ENCODE measurements around the gene PRR20D. TPM values are rescaled to one million over a fixed set of nuclear protein-coding genes. Genes with fewer than 3 reads are reported as not detected.
"Not testable (repeated sequence)": the region's sequence is repeated elsewhere in the genome, so short reads cannot be mapped to it uniquely, and the experiment has no call there.

The PRR20D gene
- total RNA-seq, 1 donor from 2014 or later = not detected

- intact Hi-C loops (cut with DNase I) = no loop called here
Measured at GRCh38 chr13:57138988-57139387, 21.4 kb upstream of the PRR20D start.

GRCh38 chr13:57139781-57140180 lies 20.7 kb upstream of the PRR20D start:
- DNase-seq (ENCODE audit: low spot score in 2 of 2); H3K36me3 ChIP-seq; H3K4me1 ChIP-seq; intact Hi-C loops (cut with DNase I); H3K27ac ChIP-seq; H3K4me3 ChIP-seq; H3K27me3 ChIP-seq; H3K9me3 ChIP-seq: not testable (repeated sequence)

More at GRCh38 chr13:57138988-57139387, 21.4 kb upstream of the PRR20D start:
- Histone ChIP-seq H3K9me3 (no peaks in the 10 kb centered on the region), H3K27me3 (no peaks in the 10 kb centered on the region), H3K4me1 (no peaks in the 10 kb centered on the region), H3K36me3 (no peaks in the 10 kb centered on the region), H3K4me3 (no peak overlapping the region), H3K27ac (no peak overlapping the region)
- TF ChIP-seq, protein P1, sequence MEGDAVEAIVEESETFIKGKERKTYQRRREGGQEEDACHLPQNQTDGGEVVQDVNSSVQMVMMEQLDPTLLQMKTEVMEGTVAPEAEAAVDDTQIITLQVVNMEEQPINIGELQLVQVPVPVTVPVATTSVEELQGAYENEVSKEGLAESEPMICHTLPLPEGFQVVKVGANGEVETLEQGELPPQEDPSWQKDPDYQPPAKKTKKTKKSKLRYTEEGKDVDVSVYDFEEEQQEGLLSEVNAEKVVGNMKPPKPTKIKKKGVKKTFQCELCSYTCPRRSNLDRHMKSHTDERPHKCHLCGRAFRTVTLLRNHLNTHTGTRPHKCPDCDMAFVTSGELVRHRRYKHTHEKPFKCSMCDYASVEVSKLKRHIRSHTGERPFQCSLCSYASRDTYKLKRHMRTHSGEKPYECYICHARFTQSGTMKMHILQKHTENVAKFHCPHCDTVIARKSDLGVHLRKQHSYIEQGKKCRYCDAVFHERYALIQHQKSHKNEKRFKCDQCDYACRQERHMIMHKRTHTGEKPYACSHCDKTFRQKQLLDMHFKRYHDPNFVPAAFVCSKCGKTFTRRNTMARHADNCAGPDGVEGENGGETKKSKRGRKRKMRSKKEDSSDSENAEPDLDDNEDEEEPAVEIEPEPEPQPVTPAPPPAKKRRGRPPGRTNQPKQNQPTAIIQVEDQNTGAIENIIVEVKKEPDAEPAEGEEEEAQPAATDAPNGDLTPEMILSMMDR (IDR thresholded peaks at IDR 0.05) = no peak
- no peak for DNase-seq (ENCODE audit: low spot score in 2 of 2)

DNA sequence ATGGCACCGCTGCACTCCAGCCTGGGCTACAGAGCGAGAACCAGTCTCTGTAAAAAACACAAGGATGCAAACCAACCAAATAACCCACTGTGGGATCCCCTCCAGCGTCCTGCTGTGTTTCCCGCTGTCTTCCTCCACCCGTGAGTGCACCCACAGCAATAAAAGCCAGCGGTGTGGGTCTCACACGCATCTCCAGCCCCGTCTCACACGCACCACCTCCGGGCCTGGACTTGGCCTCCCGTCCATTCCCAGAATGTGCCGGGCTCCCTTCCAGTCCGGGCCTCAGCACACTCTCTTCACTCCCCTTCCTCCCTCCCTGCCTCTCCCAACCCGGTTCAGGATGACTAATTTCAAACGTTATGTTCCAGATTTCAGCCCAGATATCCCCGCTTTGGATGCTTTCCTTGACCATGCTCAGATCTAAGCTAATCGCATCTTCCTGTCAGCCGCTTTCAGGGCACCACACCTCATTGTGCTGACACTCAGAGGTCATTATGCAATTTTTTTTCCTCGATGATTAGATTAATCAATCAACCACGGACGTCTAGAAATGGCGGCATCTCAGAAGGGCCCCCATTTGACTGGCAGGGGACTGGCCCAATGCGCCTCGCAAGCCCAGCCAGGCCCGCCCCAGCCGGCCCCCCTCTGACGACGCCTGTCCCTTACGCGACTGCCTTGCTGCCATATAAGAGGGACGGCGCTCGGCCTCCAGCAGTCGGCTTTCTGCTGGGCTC lies 20.0 kb upstream of the PRR20D start, which contains the start of gene PRR20A:
Gene PRR20A (plus strand): TSS at position 684 of the 734 bp plus-strand sequence. CDS start 387 bp downstream, outside the sequence.
- H3K36me3 ChIP-seq; DNase-seq (ENCODE audit: low spot score in 2 of 2); H3K27ac ChIP-seq; H3K27me3 ChIP-seq; H3K4me1 ChIP-seq; H3K9me3 ChIP-seq; intact Hi-C loops (cut with DNase I); H3K4me3 ChIP-seq: not testable (repeated sequence)

- H3K36me3 ChIP-seq; DNase-seq (ENCODE audit: low spot score in 2 of 2); H3K27me3 ChIP-seq; intact Hi-C loops (cut with DNase I); H3K9me3 ChIP-seq; H3K4me1 ChIP-seq; H3K4me3 ChIP-seq; H3K27ac ChIP-seq: not testable (repeated sequence)
Measured at GRCh38 chr13:57147188-57147587, 13.2 kb upstream of the PRR20D start, which contains the start of gene PRR20B. PRR20B (plus strand) TSS chr13:57147488; CDS start chr13:57147875, 387 bp downstream.

DNA sequence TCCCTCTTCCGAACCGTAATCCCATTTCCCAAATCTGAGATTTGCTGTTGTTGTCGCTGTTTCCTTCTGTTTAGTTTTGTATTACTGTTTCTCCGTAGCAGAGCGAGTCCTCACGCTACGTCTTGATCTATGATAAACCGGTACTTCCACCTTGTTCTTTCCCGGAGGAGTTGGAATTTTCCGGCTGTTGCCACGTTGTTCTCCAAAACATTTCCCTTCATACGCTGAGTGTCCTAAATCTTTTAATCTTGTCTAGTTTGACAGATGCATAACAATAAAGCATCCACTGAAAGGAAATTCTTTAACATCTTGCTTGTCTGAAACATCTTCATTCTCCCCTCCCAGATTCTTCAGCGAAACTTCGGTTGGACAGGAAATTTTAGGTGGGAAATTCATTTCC lies 12.3 kb upstream of the PRR20D start:
- H3K27ac ChIP-seq; DNase-seq (ENCODE audit: low spot score in 2 of 2); intact Hi-C loops (cut with DNase I); H3K27me3 ChIP-seq; H3K36me3 ChIP-seq; H3K4me1 ChIP-seq; H3K4me3 ChIP-seq; H3K9me3 ChIP-seq: not testable (repeated sequence)

- H3K36me3 ChIP-seq; H3K27me3 ChIP-seq; DNase-seq (ENCODE audit: low spot score in 2 of 2); H3K9me3 ChIP-seq; H3K4me3 ChIP-seq; H3K4me1 ChIP-seq; intact Hi-C loops (cut with DNase I); H3K27ac ChIP-seq: not testable (repeated sequence)
Measured at GRCh38 chr13:57153761-57154160, 6.7 kb upstream of the PRR20D start, which contains the start of gene PRR20C. PRR20C (plus strand) TSS chr13:57154061; CDS start chr13:57154448, 387 bp downstream.

GRCh38 chr13:57166897-57167296 lies 6.5 kb downstream of the PRR20D start, which contains the start of gene PRR20E:
PRR20E (plus strand) TSS chr13:57167197; CDS start chr13:57167584, 387 bp downstream.
- H3K4me1 ChIP-seq; H3K4me3 ChIP-seq; H3K27me3 ChIP-seq; H3K9me3 ChIP-seq; H3K36me3 ChIP-seq; DNase-seq (ENCODE audit: low spot score in 2 of 2); H3K27ac ChIP-seq; intact Hi-C loops (cut with DNase I): not testable (repeated sequence)

DNA sequence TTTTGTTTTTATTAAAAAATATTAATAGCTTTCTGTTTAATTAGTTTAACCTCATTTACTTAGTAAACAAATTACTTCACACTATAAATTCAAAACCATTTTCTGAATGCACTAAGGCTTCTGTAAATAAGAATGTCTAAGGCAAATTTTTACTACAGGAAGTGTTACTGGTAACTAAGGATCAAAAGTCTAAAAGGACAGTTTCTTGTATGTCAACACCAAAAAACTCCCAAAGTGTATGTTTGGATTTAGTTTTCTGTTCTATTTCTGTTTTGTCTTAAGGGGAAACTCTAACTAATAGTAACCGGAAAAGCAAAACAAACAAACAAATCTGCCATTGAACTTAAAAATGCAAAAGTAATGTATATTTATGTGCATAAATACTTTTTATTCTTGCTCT lies 31.2 kb downstream of the PRR20D start:
- intact Hi-C loops (cut with DNase I) = no loop called here
- Histone ChIP-seq H3K4me3 (no peak overlapping the region), H3K9me3 (no peaks in the 10 kb centered on the region), H3K4me1 (no peaks in the 10 kb centered on the region), H3K27ac (no peak overlapping the region), H3K27me3 (no peaks in the 10 kb centered on the region), H3K36me3 (no peaks in the 10 kb centered on the region)
- DNase-seq (ENCODE audit: low spot score in 2 of 2) = no peak
- TF ChIP-seq, protein P1 (IDR thresholded peaks at IDR 0.05) = no peak
